GM18868 (cell line): ENCODE measurements around the gene APOL4.
"Not testable (repeated sequence)": the region's sequence is repeated elsewhere in the genome, so short reads cannot be mapped to it uniquely, and the experiment has no call there.

Experiments used
- ATAC-seq: cut with Tn5 transposase; IDR thresholded peaks from one replicate; pipeline ENCODE4 v1.9.1; 2021; ENCODE audit warnings: mild to moderate bottlenecking, moderate library complexity; ENCODE audit not compliant: unreplicated experiment

The APOL4 gene

DNA sequence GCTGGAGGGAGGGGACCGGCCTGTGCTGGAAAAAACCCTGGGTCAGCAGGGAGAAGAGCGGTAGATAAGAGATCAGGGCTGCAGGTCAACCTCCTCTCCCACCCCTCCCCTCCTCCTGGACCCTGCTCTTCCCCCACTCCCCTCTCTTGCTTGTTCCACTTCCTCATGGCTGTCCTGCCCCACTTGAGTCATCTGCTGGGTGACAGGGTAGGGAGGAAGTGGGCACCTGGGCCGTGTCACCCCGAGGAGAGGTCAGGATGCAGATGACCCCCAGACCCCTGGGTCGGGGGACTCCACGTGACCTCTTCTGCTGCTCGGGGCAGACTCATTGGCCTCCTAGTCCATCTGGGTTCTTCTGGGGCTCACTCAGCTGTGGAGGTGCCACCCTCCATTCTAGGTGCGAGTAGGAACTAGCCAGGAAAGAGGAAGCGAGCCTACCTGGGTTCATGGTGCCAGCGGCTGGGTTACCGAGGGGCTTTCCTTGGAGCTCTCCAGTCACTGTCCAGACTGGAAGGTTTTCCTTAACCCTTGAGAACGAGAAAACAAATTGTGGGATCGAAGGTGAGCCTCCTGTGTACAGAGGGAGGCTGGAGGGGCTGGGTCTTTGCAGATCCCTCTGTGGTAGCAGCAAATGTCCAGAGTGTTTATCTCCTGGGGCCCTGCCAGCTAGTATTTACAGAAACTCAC, 31.2 kb upstream of the APOL4 start:
- ATAC-seq, result no peak

- ATAC-seq, result not testable (repeated sequence)
Measured at GRCh38 chr22:36231051-36231450, 29.4 kb upstream of the APOL4 start.

DNA sequence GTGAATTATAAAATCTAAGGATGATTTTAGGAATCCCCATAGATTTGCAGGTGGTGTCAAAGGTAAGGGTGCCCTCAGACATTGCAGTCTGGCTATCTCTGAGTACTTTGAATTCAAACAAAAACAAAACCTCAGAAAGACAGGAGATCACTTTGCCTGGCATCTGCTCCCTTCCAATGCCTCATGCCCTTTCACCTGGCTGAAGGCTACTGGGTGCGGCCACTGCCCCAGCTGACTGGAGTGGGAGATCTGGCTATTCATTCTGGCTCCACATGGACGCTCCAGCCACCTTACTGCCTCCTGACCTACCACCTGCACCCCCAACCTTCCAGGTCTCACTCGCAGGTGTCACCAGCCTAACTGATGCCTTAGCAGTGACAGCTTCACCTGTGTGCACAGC, 28.0 kb upstream of the APOL4 start:
- not testable (repeated sequence) for ATAC-seq

- ATAC-seq, result no peak
Measured at GRCh38 chr22:36228944-36229343, 27.3 kb upstream of the APOL4 start.

DNA sequence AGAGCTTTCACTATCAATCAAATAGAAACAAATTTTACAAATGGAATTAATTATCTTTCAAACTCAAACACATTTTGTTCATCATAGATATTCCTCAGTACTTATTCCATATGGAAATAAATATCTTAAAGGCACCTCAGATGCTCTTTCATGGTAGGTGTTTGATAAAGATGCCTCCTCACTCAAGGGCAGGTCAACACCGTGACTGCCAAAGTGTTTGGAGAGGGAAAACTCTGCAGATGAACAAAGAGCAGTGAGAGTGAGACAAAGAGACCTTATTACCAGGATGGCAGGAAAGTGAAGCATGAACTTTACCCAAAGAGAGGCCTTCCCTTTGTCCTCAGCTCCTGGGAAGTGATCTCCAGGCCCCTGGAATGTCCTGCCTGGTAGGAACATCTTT, 26.8 kb upstream of the APOL4 start:
- ATAC-seq, result not testable (repeated sequence)

- no peak for ATAC-seq
Measured at GRCh38 chr22:36227806-36228205, 26.2 kb upstream of the APOL4 start.

- ATAC-seq, result no peak
Measured at GRCh38 chr22:36227396-36227795, 25.8 kb upstream of the APOL4 start.

- no peak for ATAC-seq
Measured at GRCh38 chr22:36226189-36226588, 24.6 kb upstream of the APOL4 start.

GRCh38 chr22:36225333-36225922, 23.8 kb upstream of the APOL4 start:
- ATAC-seq, result no peak

- ATAC-seq, result no peak
Measured at GRCh38 chr22:36224245-36224644, 22.6 kb upstream of the APOL4 start.

DNA sequence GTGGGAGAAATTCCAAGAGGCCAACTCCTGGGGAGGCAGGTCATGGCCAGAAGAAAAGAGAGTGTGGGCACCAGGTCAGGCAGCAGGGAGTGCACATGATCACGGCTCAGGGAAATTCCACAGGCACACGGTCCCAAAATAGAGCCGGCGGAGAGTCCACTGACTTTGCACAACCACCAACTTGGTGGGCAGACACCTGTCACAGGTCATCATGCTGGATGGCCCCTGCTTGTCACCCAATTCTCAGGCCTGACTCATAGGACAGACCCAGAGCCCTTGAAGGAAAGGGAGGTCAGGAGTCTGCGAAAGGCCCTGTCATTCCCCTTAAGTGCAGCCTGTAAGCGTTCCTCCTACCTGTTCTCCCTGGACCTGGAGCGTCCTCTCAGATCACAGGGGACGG, 21.9 kb upstream of the APOL4 start:
- ATAC-seq, result no peak

- no peak for ATAC-seq
Measured at GRCh38 chr22:36222887-36223450, 21.4 kb upstream of the APOL4 start.

- ATAC-seq, result no peak
Measured at GRCh38 chr22:36221799-36222751, 20.5 kb upstream of the APOL4 start.

DNA sequence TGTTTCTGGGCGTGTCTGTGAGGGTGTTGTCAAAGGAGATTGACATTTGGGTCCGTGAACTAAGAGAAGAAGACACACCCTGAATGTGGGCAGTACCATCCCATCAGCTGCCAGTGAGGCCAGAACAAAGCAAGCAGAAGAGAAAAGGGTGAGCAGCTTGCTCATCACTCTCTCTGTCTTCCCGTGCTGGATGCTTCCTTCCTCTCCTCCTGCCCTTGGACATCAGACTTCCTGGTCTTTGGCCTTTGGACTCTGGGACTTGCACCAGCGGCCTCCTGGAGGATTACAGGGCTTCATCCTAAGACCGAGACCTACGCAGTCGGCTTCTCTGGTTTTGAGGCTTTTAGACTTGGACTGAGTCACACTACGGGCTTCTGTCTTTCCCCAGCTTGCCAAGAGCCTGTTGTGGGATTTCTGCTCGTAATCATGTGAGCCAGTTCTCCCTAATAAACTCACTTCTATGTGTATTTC, 18.9 kb upstream of the APOL4 start:
- ATAC-seq, result no peak

GRCh38 chr22:36218648-36219193, 17.1 kb upstream of the APOL4 start:
- no peak for ATAC-seq

DNA sequence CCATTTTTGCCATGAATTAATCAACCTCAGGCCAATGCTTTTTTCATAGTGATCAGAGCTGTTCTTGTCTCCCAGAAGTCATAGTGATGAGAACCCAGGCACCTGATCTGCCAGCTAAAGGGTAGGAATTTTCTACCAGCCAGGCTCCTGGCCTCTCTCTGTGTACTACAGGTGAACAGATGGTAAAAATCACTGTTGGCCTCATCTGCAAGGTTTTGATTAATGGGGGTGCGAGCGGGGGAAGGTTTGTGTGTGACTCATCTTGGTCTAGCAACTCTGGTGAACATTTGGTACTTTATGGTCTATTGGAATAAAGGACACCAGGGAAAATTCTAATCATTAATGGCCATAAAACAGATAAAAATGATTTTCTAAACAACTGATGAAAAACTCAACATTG, 14.4 kb upstream of the APOL4 start:
- no peak for ATAC-seq

GRCh38 chr22:36213586-36213985, 12.0 kb upstream of the APOL4 start:
- no peak for ATAC-seq

DNA sequence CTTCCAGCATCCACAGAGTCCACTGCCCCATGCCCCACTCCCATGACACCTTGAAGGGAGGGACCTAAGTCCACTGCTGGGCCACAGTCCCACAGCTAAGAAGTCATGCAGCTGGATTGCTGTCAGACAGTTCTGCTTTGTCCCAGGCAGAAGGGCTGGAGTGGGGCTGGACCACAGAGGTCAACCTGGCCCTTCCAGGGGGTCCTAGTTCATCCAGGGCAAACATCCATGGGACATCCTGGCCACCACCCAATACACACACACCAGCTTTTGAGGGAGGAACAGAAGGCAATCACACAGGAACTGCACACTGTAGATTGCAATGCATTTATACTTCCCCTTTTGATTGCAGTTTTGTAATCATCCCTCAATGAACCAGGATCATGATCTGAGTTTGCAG, 11.3 kb upstream of the APOL4 start:
- no peak for ATAC-seq

DNA sequence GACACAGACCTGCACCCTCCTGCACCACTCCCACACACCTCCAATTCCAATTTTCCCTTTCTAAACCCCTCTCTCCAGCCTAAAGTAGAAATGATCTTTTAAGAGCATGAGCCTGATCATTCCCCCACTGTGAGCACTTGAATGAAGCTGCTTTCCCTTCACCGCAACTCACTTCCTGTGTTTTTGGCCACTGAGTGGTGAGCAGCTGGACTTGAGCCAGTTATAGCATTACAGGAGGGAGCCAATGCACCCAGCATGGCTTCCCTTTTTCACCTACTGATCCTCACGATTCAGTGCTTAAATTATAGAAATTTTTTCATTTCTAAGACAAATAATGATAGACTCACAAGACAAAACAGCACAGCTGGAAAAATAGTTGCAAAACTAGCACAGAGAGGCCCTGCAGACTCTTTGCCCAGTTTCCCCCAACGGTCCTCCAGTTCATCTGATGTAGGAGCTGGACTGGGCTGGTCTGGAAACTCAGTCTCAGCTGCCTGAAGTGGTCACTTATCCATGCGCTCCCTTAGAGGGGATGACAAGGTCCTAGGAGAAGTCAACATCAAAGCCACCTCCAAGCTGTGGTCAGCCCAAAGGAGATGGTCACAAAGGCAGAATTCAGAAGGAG, 9.7 kb upstream of the APOL4 start:
- no peak for ATAC-seq

GRCh38 chr22:36210224-36210623, 8.6 kb upstream of the APOL4 start:
- ATAC-seq, result no peak
